SU-DHL-6 (cell line): ENCODE results near the gene RPRD1B.
A peak's percentile ranks its signal among the peaks of the same experiment; 100 is the strongest.
"Not testable (repeated sequence)": the region's sequence is repeated elsewhere in the genome, so short reads cannot be mapped to it uniquely, and the experiment has no call there.

Experiments used
- H2AFZ ChIP-seq: fragments of 200-600 bp; sonication (generic); 2 replicates; pipeline ENCODE4 v1.6.1; 2014; ENCODE audit warnings: low read depth, mild to moderate bottlenecking, moderate library complexity, mixed read lengths, antibody characterized with exemption, low read length; ENCODE audit not compliant: severe bottlenecking
- H3F3A ChIP-seq: fragments of 200-600 bp; shearing (Covaris generic); 2 replicates; pipeline ENCODE4 v1.6.0; 2016; ENCODE audit warnings: antibody characterized with exemption, mild to moderate bottlenecking; ENCODE audit not compliant: insufficient read depth
- H3K27ac ChIP-seq: fragments of 200-600 bp; sonication (generic); 2 replicates; pipeline ENCODE4 v1.5.1; 2016; ENCODE audit warnings: low read depth, mild to moderate bottlenecking, low read length, moderate library complexity, mixed read lengths
- H3K27me3 ChIP-seq: fragments of 200-600 bp; sonication (generic), shearing (Covaris generic); 2 replicates; pipeline ENCODE4 v1.6.0; 2014; ENCODE audit warnings: mild to moderate bottlenecking, low read length
- H3K36me3 ChIP-seq: fragments of 200-600 bp; sonication (generic); 2 replicates; pipeline ENCODE4 v1.6.1; 2014; ENCODE audit warnings: mild to moderate bottlenecking, low read length, mixed read lengths
- H3K4me2 ChIP-seq: fragments of 300-600, 200-600 bp; shearing (Covaris generic), sonication (generic); 2 replicates; pipeline ENCODE4 v1.6.0; 2014; ENCODE audit warnings: low read length, low read depth, mild to moderate bottlenecking; ENCODE audit not compliant: poor library complexity, severe bottlenecking
- H3K4me3 ChIP-seq: fragments of 200-600 bp; sonication (generic); 2 replicates; pipeline ENCODE4 v1.5.1; 2014; ENCODE audit warnings: antibody characterized with exemption, low read length, mild to moderate bottlenecking, mixed read lengths; ENCODE audit not compliant: insufficient read depth, poor library complexity, severe bottlenecking
- H3K79me2 ChIP-seq: fragments of 200-600 bp; sonication (generic); 2 replicates; pipeline ENCODE4 v1.6.1; 2014; ENCODE audit warnings: mild to moderate bottlenecking, low read length, moderate library complexity; ENCODE audit not compliant: insufficient read depth
- H3K9ac ChIP-seq: fragments of 200-600 bp; sonication (generic); 2 replicates; pipeline ENCODE4 v1.7.0; 2014; ENCODE audit warnings: mild to moderate bottlenecking, low read length
- H3K9me2 ChIP-seq: fragments of 200-600 bp; sonication (generic); replicated peaks from 2 replicates; pipeline ENCODE4 v1.6.1; 2014; ENCODE audit warnings: low read length; ENCODE audit not compliant: insufficient read depth
- H3K9me3 ChIP-seq: fragments of 200-600 bp; sonication (generic); 2 replicates; pipeline ENCODE4 v1.6.1; 2014; ENCODE audit warnings: low read length, mixed read lengths; ENCODE audit not compliant: insufficient read depth
- H4K20me1 ChIP-seq: fragments of 200-600 bp; sonication (generic); 2 replicates; pipeline ENCODE4 v1.6.1; 2014; ENCODE audit warnings: low read depth, mild to moderate bottlenecking, antibody characterized with exemption, low read length, moderate library complexity, mixed read lengths
- EZH2phosphoT487 ChIP-seq: fragments of 200-600 bp; sonication (generic), shearing (Covaris generic); conservative IDR thresholded peaks from 2 replicates; pipeline ENCODE4 v1.6.1; 2018; ENCODE audit warnings: mild to moderate bottlenecking, antibody characterized with exemption, low read length, moderate library complexity, mixed read lengths
- TF ChIP-seq, protein P1 (sequence below): fragments of 200-600 bp; sonication (generic); IDR thresholded peaks from one replicate; pipeline ENCODE4 v1.5.1; 2017; ENCODE audit warnings: antibody characterized with exemption, mild to moderate bottlenecking, low read length, moderate library complexity; ENCODE audit not compliant: insufficient read depth, poor library complexity, severe bottlenecking

RPRD1B gene

DNA sequence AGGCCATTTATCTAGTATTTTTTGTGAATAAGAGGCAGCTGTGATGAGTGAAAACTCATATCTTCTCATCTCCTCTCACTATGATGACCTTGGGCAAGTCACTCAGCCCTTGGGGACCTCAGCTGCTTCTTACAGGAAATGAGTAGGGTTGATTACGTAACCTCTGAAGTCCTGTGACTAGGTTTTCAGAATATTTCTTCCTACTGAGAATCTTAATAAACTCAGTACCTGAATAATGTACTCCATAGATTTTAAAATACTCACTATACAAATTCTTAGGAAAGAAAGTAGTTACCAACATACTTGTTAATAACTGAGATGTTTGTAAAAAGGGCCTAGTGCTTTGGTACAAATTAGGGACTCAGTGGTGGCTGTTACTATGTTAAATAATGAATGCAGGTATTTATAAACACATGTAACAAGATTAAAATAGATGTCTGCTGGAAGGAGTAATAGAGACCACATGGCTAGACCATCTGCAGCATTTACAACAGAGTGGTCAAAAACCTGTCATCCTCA is 60.9 kb downstream of the RPRD1B start:
- Histone ChIP-seq H2AFZ (no peak overlapping the region), H3K9me3 (no peaks in the 10 kb centered on the region), H3K4me2 (peak overlapping the region; percentile 31), H3K9me2 (no peaks in the 10 kb centered on the region), H3K27me3 (no peaks in the 10 kb centered on the region), H3F3A (no peaks in the 10 kb centered on the region), H3K4me3 (no peak overlapping the region), H3K36me3 (0 out of 2 replicates have a peak, but pooled peaks cover 2% of the 10 kb centered on the region), H3K79me2 (no peaks in the 10 kb centered on the region), H3K9ac (no peak overlapping the region), H3K27ac (peak overlapping the region; percentile 43), H4K20me1 (no peaks in the 10 kb centered on the region)
- no peak for TF ChIP-seq EZH2phosphoT487
- TF ChIP-seq, protein P1, sequence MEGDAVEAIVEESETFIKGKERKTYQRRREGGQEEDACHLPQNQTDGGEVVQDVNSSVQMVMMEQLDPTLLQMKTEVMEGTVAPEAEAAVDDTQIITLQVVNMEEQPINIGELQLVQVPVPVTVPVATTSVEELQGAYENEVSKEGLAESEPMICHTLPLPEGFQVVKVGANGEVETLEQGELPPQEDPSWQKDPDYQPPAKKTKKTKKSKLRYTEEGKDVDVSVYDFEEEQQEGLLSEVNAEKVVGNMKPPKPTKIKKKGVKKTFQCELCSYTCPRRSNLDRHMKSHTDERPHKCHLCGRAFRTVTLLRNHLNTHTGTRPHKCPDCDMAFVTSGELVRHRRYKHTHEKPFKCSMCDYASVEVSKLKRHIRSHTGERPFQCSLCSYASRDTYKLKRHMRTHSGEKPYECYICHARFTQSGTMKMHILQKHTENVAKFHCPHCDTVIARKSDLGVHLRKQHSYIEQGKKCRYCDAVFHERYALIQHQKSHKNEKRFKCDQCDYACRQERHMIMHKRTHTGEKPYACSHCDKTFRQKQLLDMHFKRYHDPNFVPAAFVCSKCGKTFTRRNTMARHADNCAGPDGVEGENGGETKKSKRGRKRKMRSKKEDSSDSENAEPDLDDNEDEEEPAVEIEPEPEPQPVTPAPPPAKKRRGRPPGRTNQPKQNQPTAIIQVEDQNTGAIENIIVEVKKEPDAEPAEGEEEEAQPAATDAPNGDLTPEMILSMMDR, result no peak

DNA sequence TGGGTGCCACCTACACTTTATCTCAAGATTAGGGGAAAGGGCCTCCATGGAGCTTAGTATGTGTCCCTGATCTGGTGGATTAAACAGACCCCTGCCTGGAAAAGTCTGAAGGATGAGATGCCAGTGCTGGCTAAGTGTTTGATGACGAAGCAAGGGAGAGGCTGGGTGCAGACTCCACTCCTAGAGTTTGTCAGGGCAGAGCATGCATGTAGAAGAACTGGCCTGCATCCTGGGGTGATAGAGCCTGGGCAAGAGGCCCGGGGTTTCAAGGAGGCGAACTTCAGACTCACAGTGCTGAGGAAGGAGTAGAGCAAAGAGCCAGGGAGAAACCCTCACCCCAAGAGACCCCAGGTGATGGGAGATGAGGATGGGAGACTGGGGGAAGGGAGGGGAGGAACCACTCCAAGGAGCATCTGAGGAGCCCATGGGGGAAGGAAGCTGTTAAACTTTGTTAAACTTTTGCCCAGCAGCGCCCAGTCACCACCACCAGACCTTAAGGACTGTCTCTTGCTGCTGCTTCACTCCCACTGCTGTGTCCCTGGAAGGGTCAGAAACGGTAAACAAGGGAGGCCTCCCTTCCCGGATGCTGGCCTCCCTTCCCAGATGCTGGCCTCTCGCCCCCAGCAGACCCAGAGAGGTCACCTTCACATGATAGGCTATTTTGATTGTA is 61.6 kb downstream of the RPRD1B start:
- Histone ChIP-seq H3K4me2 (peak overlapping the region; percentile 31), H3K9ac (0 out of 2 replicates have a peak overlapping the region, but pooled peaks have one; percentile 6), H3K9me3 (no peaks in the 10 kb centered on the region), H2AFZ (no peak overlapping the region), H3K4me3 (no peak overlapping the region), H4K20me1 (no peaks in the 10 kb centered on the region), H3K36me3 (0 out of 2 replicates have a peak, but pooled peaks cover 2% of the 10 kb centered on the region), H3F3A (no peaks in the 10 kb centered on the region), H3K79me2 (no peaks in the 10 kb centered on the region), H3K27ac (peak overlapping the region; percentile 43), H3K27me3 (no peaks in the 10 kb centered on the region), H3K9me2 (no peaks in the 10 kb centered on the region)
- TF ChIP-seq, protein P1, result no peak

DNA sequence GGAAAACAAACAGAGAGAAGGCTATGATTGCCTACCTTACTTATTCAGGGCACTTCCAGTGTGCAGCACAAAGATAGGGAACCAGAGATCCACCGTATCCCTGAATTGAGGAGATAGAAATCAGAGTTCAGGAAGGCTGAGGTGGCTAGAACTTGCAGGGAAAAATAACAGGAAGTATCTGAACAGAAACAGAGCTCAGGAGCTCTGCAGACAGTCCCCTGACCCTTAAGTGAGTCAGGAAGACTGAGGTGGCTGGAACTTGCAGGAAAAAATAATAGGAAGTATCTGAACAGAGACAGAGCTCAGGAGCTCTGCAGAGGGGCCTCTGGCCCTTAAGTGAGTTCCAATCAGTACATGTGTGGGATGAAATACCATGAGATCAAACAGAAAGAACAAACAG is 65.4 kb downstream of the RPRD1B start:
- Histone ChIP-seq H3F3A (no peaks in the 10 kb centered on the region), H4K20me1 (no peaks in the 10 kb centered on the region), H2AFZ (no peak overlapping the region), H3K4me2 (no peak overlapping the region), H3K36me3 (no peaks in the 10 kb centered on the region), H3K4me3 (no peak overlapping the region), H3K9me2 (no peaks in the 10 kb centered on the region), H3K27ac (no peak overlapping the region), H3K79me2 (no peaks in the 10 kb centered on the region), H3K9me3 (no peaks in the 10 kb centered on the region), H3K27me3 (no peaks in the 10 kb centered on the region), H3K9ac (no peak overlapping the region)
- no peak for TF ChIP-seq EZH2phosphoT487
- TF ChIP-seq, protein P1, result no peak

DNA sequence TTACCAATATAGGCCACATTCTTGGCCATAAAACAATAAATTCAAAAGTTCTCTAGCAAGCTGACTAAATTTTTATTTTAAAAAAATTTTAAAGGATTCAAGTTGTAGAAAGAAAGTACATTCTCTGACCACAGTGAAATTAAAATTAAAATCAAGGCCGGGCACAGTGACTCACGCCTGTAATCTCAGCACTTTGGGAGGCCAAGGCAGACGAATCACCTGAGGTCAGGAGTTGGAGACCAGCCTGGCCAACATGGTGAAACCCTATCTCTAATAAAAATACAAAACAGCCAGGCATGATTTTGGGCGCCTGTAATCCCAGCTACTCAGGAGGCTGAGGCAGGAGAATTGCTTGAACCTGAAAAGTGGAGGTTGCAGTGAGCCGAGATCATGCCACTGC is 68.7 kb downstream of the RPRD1B start:
- H3K79me2 ChIP-seq, H3K4me3 ChIP-seq, H2AFZ ChIP-seq, H3K4me2 ChIP-seq, H3K27ac ChIP-seq, H3F3A ChIP-seq, H3K36me3 ChIP-seq, H3K9me2 ChIP-seq, H4K20me1 ChIP-seq, H3K27me3 ChIP-seq, H3K9me3 ChIP-seq, H3K9ac ChIP-seq: not testable (repeated sequence)
